NCI-H2196 treated with DMSO at 0.1 percent for 48 hours (cell line): ENCODE data around the gene VIL1.

ENCODE experiments used
- DNase-seq: peaks from one replicate; lab custom pipeline; 2025; ENCODE audit not compliant: unreplicated experiment; lab: John Stamatoyannopoulos, UW

VIL1 gene

DNA sequence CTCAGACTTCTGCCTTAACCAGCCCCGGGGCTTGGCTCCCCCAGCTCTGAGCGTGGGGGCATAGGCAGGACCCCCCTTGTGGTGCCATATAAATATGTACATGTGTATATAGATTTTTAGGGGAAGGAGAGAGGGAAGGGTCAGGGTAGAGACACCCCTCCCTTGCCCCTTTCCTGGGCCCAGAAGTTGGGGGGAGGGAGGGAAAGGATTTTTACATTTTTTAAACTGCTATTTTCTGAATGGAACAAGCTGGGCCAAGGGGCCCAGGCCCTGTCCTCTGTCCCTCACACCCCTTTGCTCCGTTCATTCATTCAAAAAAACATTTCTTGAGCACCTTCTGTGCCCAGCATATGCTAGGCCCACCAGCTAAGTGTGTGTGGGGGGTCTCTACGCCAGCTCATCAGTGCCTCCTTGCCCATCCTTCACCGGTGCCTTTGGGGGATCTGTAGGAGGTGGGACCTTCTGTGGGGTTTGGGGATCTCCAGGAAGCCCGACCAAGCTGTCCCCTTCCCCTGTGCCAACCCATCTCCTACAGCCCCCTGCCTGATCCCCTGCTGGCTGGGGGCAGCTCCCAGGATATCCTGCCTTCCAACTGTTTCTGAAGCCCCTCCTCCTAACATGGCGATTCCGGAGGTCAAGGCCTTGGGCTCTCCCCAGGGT is 13.7 kb upstream of the VIL1 start:
- DNase-seq = no peak

DNA sequence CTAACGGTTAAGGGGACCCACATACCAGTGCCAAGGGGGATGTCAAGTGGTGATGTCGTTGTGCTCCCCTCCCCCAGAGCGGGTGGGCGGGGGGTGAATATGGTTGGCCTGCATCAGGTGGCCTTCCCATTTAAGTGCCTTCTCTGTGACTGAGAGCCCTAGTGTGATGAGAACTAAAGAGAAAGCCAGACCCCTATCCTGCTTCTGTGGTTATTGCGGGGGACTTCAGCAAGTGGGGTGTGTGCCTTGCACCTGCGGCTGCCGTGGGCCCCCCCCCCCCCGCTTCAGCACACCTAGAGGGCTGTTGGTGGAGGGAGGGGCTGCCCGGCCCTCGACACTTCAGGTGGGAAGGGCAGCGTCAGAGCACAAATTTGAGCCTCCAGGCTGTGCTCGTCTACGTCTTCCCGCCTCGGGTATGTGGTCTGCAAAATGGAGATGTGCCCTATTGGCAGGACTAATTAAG is 13.1 kb upstream of the VIL1 start:
- no peak for DNase-seq

DNA sequence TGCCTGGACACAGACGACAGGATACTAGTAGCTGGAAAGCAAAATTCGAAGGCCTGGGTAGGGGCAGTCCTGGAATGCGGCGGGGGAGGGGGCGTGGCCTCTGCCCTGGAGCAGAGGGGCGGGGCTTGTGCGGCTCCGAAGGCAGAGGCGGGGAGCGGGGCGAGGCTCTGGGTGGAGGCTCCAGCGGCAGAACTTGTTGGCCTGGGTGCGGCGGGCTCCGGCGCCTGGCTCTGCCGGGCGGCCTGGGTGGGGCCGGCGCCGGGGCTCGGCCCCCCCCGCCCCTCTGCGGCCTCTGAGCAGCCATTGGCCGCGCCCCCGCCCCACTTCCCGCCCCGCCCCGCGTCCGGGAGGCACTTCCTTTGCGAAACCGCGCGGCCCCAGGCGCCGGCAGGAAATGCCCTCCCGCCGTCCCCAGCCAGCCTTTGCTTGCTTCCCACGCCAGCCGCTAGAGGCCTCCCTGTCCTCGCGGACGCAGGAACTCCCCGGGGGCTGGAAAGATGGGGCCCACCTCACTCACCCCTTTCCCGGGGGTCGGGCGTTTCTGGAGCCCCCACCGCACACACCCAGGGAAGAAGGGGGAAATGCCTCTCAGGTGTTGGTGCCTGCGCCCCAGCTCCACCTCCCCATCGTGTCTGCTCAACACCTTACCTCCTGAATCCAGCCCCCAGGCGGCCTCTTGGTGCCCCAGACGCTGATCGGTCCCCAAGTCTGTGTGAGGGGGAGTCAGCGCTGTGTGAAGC is 12.5 kb upstream of the VIL1 start:
- DNase-seq = peak; percentile 94

DNA sequence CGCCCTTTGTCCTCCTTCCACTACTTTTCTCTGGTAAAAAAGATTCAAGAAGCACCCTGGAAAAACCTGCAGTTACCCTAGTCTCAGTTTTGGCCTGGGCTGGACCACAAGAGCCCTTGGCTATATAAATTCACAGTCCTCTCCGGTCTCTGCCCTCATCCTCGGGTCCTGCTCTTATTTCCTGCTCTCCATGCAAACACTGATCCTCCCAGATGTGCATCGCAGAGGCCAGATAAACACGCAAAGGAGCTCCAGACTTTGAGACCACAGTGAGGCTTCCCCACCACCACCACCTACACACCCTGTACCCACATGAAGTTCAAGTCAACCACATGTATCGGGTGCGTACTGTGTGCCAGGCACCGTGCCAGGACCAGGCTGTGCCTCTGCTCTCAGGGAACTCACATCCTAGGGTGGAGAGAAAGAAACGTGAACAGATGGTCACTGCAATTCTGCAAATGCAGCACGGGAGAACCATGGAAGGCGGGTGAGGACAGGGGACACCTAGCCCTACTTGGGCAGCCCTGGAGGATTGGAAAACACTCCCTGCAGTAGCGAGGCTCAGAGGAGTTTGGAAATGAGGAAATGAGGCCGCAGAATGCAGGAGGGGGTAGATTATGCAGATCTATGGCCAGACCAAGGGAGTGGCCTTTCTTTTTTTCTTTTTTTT is 11.8 kb upstream of the VIL1 start:
- DNase-seq = no peak

DNA sequence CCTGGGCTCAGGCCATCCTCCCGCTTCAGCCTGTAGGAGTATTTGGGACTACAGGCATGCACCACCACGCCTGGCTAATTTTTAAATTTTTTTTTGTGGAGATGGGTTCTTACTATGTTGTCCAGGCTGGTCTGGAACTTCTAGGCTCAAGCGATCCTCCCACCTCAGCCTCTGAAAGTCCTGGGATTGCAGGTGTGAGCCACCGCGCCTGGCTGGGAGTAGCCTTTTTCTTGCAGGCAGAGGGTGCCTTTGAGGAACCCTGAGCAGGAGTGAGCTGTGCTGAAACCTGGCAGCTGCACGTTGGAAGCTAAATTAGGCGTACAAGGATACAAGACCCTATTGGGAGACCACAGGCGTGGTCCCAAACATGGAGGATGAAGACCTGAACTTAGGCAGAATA is 11.2 kb upstream of the VIL1 start:
- no peak for DNase-seq

DNA sequence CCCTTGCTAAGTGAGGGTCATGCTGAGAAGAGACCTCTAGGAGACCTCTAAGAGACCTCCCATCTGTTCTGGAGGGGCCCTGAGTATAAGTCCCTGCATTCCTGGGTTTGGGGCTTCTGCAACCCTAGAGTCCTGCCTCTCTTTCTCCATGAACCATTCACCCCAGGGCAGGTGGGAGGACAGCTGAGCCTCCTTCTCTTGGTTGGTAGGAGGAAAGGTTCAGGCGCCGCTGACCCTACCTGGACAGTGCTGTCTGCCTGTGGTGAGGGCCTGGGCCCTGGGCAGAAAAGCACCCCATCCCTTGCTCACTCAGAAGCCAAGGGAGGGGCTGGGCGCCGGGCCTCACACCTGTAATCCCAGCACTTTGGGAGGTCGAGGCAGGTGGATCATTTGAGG is 604 bp upstream of the VIL1 start:
- no peak for DNase-seq

DNA sequence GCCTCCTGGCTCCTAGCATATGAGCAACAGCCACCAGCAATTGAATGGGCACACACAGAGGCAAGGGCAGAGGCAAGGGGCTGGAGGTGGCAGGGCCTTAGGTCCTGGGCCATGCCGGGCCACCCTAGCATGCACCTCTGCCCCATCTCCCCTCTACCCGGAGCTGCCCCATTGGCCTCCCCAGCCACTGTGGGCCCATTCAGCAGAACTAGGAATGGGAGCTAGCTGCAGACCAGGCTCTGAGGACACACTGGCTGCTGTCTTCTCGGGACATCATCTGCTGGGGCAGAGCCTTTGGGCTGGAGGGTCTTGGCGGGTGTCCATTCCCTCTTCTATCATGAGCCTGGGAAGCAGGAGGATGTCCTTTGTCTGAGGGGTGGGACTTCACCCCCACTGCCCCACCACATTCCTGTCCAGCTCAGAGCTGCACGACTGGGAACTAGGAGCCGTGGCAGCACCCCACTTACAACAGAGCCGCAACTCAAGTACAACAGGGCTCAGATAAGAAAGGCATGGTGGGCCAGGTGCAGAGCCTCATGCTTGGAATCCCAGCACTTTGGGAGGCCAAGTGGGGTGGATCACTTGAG is 800 bp downstream of the VIL1 start:
- no peak for DNase-seq

DNA sequence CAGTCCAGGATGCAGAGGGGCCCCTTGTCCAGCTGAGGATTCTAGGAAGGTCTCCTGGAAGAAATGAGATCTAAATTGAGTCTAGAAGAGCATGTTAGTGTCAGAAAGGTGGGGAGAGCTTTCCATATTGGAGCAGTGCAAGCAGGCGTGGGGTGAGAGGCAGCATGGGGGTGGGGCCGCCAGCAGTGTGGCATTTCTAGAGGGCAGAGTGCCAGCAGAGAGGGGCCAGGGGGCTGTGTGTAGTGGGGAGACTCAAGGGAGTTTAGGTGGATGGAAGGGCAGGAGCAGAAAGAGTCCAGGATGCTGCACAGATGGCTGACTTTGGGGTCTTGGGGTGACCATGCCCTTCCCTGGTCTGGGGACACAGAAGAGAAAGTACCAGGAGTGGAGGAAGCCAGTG is 2.1 kb downstream of the VIL1 start:
- DNase-seq = no peak

DNA sequence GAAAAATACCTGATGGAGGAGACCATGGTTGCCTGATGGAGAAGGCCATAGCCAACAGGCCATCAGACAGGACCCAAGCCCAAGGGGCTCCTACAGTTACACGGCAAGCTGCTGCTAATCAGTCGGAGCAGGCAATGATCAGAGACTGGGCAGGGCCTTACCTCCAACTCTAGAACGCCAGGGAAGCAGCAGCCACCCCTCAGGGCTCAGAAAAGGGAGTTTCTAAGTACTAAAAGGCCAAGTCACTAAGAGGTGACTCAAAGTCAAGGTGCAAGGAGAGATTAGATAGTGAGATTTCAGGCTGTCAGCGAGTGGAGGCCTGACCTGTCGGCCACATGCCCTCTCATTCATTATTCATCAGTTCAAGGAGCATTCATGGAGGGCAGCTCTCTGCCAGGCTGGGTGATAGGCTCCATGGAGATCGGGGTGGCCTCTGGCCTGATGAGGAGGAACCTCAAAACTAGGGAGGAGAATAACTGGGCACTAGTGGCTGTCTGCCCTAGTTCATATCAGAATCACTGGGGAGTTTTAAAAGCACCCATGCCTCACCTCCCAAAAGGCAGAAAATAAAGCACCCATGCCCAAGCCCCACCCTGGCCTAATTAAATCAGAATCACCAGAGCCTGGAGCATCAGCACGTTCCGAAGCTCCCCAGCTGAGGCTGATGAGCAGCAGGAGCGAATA is 3.6 kb downstream of the VIL1 start:
- no peak for DNase-seq

DNA sequence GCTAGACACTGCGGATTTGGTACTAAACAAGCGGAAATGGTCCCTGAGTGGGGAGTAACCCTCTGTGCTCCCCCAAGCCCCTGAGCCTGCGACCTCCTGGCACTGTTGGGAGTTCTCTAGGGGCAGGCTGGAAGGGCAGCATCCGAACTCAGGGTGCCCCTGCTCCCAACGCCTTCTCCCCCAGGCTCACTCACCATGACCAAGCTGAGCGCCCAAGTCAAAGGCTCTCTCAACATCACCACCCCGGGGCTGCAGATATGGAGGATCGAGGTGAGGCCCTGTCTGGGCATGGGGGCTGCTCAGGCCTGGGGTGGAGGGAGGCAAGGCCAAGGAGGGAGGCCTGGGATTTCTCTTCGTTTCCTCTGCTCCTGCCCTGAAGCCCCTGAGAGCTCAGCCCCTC is 4.7 kb downstream of the VIL1 start:
- DNase-seq = no peak

DNA sequence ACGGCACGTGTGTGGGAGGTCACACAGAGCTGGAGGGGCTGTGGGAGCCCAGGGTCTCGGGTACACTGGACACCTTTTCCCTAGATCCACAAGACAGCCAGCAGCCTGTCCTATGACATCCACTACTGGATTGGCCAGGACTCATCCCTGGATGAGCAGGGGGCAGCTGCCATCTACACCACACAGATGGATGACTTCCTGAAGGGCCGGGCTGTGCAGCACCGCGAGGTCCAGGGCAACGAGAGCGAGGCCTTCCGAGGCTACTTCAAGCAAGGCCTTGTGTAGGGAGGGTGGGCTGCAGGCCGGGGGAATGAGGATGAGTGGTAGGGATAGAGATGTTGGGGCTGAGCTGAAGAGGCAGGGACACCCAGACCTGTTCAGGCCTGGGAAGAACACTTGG is 6.6 kb downstream of the VIL1 start:
- no peak for DNase-seq

DNA sequence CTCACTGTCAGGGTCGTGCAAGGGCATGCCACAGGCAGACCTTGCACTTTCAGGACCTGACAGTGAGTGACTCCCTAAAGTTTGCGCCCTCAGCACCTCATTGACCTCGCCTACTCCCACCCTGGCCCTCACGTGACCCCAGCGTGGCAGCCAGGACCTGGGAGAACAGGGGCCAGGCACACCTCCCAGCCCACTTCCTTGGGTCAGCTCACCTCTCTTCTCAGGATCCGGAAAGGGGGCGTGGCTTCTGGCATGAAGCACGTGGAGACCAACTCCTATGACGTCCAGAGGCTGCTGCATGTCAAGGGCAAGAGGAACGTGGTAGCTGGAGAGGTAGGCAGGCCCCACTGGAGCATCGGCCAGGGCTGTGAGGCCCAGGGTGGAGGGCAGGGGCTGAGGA is 8.8 kb downstream of the VIL1 start:
- DNase-seq = no peak

DNA sequence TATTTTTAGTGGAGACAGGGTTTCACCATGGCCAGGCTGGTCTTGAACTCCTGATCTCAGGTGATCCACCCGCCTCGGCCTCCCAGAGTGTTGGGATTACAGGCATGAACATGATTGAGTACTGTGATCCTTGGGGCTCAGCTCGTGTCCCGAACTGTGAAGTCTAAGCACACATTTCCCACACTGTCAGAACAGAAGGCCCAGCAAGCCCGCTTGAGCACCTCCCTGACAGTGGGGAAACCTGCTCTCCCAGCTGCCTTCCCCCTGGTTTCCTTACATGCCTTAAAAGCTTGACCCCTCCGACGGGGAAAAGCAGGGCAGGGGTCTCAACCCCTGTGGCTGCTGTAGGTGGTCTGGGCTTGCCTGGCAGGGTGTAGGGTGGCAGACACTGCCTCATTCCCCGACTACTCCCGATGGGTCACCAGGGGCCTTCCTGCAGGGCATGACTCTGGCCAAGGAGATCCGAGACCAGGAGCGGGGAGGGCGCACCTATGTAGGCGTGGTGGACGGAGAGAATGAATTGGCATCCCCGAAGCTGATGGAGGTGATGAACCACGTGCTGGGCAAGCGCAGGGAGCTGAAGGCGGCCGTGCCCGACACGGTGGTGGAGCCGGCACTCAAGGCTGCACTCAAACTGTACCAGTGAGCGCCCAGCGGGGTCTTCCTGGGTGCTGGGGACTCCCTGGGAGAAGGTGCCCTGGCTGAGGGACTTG is 10.1 kb downstream of the VIL1 start:
- no peak for DNase-seq

DNA sequence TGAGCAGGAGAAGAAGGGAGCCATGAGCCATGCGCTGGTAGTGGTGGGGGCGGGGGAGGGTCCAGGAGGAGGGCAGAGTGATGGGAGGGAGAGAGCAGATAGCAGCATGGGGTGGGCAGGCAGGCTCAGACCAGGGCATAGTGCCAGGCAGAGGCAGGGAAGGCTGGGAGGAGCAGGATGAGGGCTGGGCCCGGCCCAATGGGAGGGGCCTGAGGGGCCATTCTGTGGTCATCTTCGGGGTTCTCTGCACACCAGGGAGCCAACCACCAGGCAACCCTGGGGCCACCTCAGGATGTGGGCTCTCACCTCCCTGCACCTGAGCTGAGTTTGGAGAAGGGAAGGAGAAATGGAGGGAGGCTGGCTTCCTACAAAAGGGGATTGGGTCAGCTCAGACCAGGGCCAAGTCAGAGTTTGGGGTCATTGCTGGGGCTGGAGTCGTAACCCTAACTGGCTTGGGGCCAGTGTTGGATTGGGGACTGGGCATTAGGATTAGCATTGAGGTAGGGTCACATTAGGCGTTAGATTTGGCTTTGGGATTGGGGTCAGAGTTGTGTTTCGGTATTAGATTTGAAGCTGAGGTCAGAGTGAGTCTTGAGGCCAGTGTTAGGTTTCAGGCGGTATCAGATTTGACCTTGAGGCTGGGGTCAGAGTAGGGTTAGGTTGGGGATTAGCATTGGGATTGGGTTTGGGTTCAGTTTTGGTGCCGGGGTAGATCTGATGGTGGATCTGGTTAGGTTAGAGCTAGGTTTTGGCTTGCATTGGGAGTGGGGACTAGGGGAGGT is 11.2 kb downstream of the VIL1 start:
- DNase-seq = no peak

DNA sequence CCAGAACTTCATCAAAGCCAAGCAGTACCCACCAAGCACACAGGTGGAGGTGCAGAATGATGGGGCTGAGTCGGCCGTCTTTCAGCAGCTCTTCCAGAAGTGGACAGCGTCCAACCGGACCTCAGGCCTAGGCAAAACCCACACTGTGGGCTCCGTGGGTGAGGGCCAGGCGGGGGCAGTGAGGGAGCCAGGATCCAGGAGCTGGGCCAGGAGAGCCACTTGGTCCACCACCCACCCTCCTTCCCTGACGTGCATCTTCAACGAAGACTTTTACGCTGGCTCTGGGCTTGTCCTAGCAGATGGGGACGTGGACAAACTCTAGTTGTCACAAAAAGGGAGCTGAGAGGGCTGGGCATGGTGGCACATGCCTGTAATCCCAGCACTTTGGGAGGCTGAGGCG is 11.8 kb downstream of the VIL1 start:
- DNase-seq = no peak

DNA sequence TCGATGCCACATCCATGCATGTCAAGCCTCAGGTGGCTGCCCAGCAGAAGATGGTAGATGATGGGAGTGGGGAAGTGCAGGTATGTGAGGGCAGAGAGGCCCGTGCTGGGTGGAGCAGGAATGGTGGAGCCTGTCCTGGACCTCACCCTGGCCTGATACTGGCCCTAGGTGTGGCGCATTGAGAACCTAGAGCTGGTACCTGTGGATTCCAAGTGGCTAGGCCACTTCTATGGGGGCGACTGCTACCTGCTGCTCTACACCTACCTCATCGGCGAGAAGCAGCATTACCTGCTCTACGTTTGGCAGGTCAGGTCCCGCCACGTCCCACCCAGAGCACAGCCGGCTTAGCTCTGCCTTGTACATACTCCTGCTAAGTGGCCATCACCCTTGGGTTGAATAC is 13.0 kb downstream of the VIL1 start:
- DNase-seq = no peak

DNA sequence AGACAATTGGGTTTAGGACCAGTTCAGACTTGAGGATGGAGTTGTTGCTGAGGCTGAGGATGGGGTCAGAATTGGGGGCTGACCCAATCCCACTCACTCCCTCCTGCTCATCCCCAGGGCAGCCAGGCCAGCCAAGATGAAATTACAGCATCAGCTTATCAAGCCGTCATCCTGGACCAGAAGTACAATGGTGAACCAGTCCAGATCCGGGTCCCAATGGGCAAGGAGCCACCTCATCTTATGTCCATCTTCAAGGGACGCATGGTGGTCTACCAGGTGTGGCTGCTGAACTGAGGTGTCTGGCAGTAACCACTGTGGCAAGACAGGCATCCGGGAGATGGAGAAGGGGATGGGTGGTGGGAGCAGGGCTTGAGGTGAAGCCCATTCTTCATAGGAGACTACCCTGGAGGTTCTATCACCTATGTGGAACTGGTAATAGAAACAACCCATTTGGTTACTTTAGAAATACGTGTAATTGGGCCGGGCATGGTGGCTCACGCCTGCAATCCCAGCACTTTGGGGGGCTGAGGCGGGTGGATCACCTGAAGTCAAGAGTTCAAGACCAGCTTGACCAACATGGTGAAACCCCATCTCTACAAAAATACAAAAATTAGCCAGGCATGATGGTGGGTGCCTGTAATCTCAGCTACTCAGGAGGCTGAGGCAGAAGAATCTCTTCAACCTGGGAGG is 13.9 kb downstream of the VIL1 start:
- no peak for DNase-seq

DNA sequence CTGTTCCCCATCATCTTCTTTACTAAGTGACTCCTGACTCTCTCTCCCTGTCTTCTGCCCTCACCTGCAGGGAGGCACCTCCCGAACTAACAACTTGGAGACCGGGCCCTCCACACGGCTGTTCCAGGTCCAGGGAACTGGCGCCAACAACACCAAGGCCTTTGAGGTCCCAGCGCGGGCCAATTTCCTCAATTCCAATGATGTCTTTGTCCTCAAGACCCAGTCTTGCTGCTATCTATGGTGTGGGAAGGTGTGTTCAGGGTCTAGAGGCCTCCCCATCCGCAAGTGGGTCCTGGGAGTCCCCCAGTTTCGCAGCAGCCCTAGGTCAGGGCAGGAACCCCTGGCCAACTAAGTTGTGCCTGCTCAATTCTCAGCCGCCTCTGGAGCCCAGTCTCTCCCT is 15.5 kb downstream of the VIL1 start:
- no peak for DNase-seq
